Measurements from ENCODE around the gene AP5B1. TPM values are rescaled to one million over a fixed set of nuclear protein-coding genes. Genes with fewer than 3 reads are reported as not detected.
A peak's percentile ranks its signal among the peaks of the same experiment; 100 is the strongest.

AP5B1 gene
- total RNA-seq, 4 donors from 2014 or later: 2.4 to 17.1 (median 5.7) TPM

DNA sequence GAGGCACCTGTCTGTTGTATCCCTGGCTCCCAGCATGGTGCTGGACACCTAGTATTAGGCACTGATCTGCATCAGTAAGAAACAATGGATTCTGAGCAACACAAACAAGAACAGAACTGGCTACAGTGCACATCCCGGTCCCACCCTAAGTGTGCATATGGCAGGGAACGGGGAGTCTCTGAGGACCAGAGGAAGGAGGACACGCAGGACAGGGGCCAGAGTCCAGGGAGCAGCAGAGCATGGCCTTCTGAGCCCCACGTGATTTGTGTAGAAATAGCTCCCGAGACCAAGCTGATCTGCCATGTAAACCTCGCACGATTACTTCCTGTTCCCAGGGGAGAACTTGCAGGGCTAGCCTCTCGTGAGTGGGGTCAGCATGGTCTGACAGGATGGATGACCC, 40.3 kb upstream of the AP5B1 start:
- no peak overlapping the region for H3K27ac ChIP-seq
- intact Hi-C loops (cut with DNase I; ENCODE audit: low total_unique reads): no loop called here
- H3K9me3 ChIP-seq: no peaks in the 10 kb centered on the region
- no peak overlapping the region for H3K4me3 ChIP-seq
- H3K4me1 ChIP-seq: no peaks in the 10 kb centered on the region
- no peaks in the 10 kb centered on the region for H3K27me3 ChIP-seq
- TF ChIP-seq POLR2A (IDR thresholded peaks at IDR 0.05): no peak
- no peaks in the 10 kb centered on the region for H3K36me3 ChIP-seq
- no peak for DNase-seq

DNA sequence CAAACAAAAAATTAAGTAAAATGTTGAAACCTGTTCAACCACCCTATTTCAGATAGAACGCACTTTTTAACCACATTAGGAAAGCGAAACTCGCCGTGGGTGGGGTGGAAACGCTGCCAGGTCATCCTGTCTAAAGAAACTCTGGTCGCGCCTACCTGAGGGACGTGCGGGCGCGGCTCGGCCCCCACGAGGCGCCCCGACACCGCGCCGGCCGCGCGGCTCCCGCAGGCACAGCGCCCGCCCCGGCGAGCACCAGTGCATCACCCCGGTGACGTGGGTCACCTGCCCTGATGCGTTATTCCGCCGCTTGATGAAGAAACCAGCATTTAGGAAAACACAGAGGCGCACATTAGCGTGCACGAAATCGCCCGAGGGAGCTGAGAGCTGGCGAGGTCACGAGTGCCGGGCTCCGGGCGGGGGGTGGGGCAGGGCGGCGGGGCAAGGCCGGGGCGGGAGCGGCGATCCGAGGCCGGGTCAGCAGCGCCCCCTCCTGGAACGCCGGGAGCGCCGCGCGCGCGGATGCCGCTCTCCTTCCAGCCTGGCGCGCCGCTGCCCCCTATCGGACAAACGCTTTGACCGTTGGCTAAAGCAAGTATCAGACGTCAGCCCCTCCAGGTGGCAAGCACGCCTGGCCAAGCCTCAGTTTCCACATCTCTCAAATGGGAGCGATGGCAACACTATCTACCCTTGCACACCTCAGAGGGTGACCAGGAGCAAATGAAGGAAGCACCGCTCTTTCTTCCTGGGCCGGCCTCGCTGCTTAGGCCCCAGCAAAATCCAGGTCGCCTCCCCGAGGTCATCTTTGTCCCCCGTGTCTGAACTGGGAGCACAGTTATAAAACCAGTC, 37.3 kb upstream of the AP5B1 start:
- no peaks in the 10 kb centered on the region for H3K4me1 ChIP-seq
- H3K27ac ChIP-seq: peak overlapping the region; percentile 82 to 83
- TF ChIP-seq, protein P1, sequence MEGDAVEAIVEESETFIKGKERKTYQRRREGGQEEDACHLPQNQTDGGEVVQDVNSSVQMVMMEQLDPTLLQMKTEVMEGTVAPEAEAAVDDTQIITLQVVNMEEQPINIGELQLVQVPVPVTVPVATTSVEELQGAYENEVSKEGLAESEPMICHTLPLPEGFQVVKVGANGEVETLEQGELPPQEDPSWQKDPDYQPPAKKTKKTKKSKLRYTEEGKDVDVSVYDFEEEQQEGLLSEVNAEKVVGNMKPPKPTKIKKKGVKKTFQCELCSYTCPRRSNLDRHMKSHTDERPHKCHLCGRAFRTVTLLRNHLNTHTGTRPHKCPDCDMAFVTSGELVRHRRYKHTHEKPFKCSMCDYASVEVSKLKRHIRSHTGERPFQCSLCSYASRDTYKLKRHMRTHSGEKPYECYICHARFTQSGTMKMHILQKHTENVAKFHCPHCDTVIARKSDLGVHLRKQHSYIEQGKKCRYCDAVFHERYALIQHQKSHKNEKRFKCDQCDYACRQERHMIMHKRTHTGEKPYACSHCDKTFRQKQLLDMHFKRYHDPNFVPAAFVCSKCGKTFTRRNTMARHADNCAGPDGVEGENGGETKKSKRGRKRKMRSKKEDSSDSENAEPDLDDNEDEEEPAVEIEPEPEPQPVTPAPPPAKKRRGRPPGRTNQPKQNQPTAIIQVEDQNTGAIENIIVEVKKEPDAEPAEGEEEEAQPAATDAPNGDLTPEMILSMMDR (IDR thresholded peaks at IDR 0.05): peak; percentile 99 to 100 (median 99)
- peak in 1 of 2 donors; percentile 6 for TF ChIP-seq POLR2A (IDR thresholded peaks at IDR 0.05)
- no peaks in the 10 kb centered on the region for H3K27me3 ChIP-seq
- H3K36me3 ChIP-seq: no peaks in the 10 kb centered on the region
- DNase-seq: peak; percentile 94 to 95
- H3K9me3 ChIP-seq: no peaks in the 10 kb centered on the region
- intact Hi-C loops (cut with DNase I; ENCODE audit: low total_unique reads): loop anchor here (5.0 to 10.0 kb wide), 2 partner anchors 106 to 183 kb away; partner anchors contain the start of genes KAT5 and SIPA1
- H3K4me3 ChIP-seq: peak overlapping the region; percentile 39 to 81

DNA sequence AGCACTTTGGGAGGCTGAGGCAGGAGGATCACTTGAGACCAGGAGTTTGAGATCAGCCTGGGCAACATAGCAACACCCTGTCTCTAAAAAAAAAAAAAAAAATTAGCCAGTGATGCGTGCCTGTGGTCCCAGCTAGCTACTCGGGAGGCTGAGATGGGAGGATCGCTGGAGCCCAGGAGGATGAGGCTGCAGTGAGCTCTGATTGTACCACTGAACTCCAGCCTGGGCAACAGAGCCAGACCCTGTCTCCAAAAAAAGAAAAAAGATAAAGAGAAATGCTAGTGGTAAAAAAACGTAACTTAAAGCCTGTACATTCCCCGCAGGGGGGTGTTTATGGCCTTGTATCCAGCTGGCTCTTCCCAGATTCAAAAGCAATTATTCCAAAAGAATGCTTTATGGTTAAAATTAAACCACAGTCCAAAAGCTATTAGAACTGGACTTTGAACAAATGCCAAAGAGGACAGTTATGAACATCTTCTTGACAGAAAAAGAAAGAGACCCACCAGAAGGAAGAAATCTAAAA, 36.6 kb upstream of the AP5B1 start:
- no peaks in the 10 kb centered on the region for H3K4me1 ChIP-seq
- H3K9me3 ChIP-seq: no peaks in the 10 kb centered on the region
- peak overlapping the region; percentile 82 to 83 for H3K27ac ChIP-seq
- no peaks in the 10 kb centered on the region for H3K36me3 ChIP-seq
- TF ChIP-seq, protein P1 (IDR thresholded peaks at IDR 0.05): no peak
- no peak for TF ChIP-seq POLR2A (IDR thresholded peaks at IDR 0.05)
- H3K27me3 ChIP-seq: no peaks in the 10 kb centered on the region
- intact Hi-C loops (cut with DNase I; ENCODE audit: low total_unique reads): loop anchor here (5.0 to 10.0 kb wide), 2 partner anchors 105 to 183 kb away; partner anchors contain the start of genes KAT5 and SIPA1
- no peak for DNase-seq
- H3K4me3 ChIP-seq: peak overlapping the region; percentile 39 to 81

DNA sequence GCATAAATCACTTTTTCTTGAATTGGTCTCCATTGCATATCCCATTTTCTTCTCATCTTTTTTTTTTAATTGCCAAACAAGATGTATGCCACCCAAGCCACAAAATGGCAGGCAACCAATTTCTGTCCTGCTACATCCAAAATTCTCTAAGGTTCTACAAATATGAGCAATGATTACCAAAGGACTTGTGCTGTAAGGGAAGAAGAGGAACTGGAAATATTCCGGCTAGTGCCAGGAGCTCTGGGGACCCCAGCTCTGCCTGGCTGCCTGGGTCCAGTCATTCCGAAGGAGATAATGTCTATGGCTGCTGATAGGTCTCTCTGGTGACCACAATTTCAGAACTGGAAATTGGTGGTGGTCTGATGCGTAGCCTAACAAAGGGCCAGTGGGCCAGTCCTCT, 35.9 kb upstream of the AP5B1 start:
- H3K4me1 ChIP-seq: no peaks in the 10 kb centered on the region
- intact Hi-C loops (cut with DNase I; ENCODE audit: low total_unique reads): loop anchor here (5.0 to 10.0 kb wide), 2 partner anchors 104 to 182 kb away; partner anchors contain the start of genes KAT5 and SIPA1
- TF ChIP-seq POLR2A (IDR thresholded peaks at IDR 0.05): no peak
- TF ChIP-seq, protein P1 (IDR thresholded peaks at IDR 0.05): no peak
- H3K9me3 ChIP-seq: no peaks in the 10 kb centered on the region
- H3K27ac ChIP-seq: peak overlapping the region in 1 of 2 donors; percentile 82
- H3K4me3 ChIP-seq: no peak overlapping the region
- no peaks in the 10 kb centered on the region for H3K36me3 ChIP-seq
- H3K27me3 ChIP-seq: no peaks in the 10 kb centered on the region
- no peak for DNase-seq

DNA sequence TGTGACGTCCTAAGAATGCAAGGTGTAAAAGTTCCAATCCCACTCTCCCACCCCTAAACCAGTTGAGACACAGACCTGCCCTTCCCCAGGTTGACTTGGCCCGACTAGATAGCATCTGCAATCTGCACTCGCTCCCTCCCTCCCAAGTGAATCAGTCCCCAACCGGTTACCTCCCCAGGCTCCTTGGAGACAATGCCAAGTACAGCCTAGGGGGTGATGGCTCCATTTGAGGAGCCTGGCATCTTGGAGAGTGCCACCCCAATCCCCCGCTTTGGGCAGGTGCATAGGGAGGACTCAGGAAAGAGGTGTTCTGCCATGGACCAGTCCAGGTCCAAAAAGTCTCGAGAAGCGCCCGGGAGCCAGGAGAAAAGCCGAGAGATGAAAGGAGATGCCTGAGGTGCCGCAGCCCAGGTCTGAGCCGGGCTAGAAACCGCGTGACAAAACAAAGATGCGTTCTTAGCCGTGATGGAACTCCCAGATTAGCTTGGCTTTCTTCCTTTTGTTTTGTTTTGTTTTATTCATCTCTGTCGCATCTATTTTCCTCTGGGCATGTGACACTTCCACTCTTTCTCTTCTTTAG, 34.3 kb upstream of the AP5B1 start:
- no peak for TF ChIP-seq POLR2A (IDR thresholded peaks at IDR 0.05)
- TF ChIP-seq, protein P1 (IDR thresholded peaks at IDR 0.05): no peak

More for the DNA sequence above, 34.3 kb upstream of the AP5B1 start:
- DNase-seq: no peak
- Histone ChIP-seq H3K27ac (no peak overlapping the region), H3K36me3 (no peaks in the 10 kb centered on the region), H3K4me3 (no peak overlapping the region), H3K9me3 (no peaks in the 10 kb centered on the region), H3K27me3 (no peaks in the 10 kb centered on the region), H3K4me1 (no peaks in the 10 kb centered on the region)
- intact Hi-C loops (cut with DNase I; ENCODE audit: low total_unique reads): loop anchor here (5.0 to 10.0 kb wide), 2 partner anchors 103 to 180 kb away; partner anchors contain the start of genes KAT5 and SIPA1
